Measurements from ENCODE around the gene GDE1. TPM values are rescaled to one million over a fixed set of nuclear protein-coding genes. Genes with fewer than 3 reads are reported as not detected.

Gene GDE1
- total RNA-seq, 1 experiment from 2014 or later = 48.6 TPM

- Mint-ChIP-seq H3K36me3 (ENCODE audit: insufficient read depth in 1 of 3, low read depth in 3 of 3) (peaks cover 0 to 18% (median 11%) of the 10 kb centered on the region in 3 experiments), H3K9me3 (peaks cover 4 to 11% of the 10 kb centered on the region in 2 experiments; a peak in 3 of 5 replicates), H3K4me3 (no peak overlapping the region), H3K4me1 (peaks cover 12 to 22% of the 10 kb centered on the region in 2 experiments), H3K27ac (no peak overlapping the region; a peak in 1 of 7 replicates), H3K27me3 (ENCODE audit: low read depth) (peaks cover 3% of the 10 kb centered on the region; the same call in 1 of the 2 replicates)
- no peak overlapping the region for H2AFZ ChIP-seq (ENCODE audit: low read length)
- no CpG with 5 or more reads among the region's 1 CpG for WGBS (ENCODE audit: extremely low coverage, insufficient read length, low lambda C conversion rate)
- H3K27me3 ChIP-seq (ENCODE audit: insufficient read depth, low read length) = no peaks in the 10 kb centered on the region
- no peak overlapping the region for H3K9ac ChIP-seq (ENCODE audit: extremely low read depth, insufficient read length, low read length)
- H2BK120ac ChIP-seq (ENCODE audit: low read depth, low read length, poor library complexity, severe bottlenecking) = no peak overlapping the region
- no peak for DNase-seq
- no peak overlapping the region for H3T11ph ChIP-seq (ENCODE audit: low read length)
- no peaks in the 10 kb centered on the region for H3K79me2 ChIP-seq (ENCODE audit: insufficient read depth, low read length)
- no peak overlapping the region for H4K91ac ChIP-seq (ENCODE audit: insufficient read length, low read depth, low read length)
- no peak overlapping the region for H3K56ac ChIP-seq (ENCODE audit: insufficient read length, low read depth, low read length)
- H4K5ac ChIP-seq (ENCODE audit: insufficient read length, low read depth, low read length) = no peak overlapping the region
- H3K79me1 ChIP-seq (ENCODE audit: insufficient read depth, low read depth, low read length, poor library complexity, severe bottlenecking) = no peaks in the 10 kb centered on the region
- no peak overlapping the region for H3K4me2 ChIP-seq (ENCODE audit: insufficient read depth, insufficient read length, low read length)
- H3K14ac ChIP-seq (ENCODE audit: insufficient read depth, low read length) = no peak overlapping the region
- no peak overlapping the region for H4K8ac ChIP-seq (replicated peaks; ENCODE audit: insufficient read length, low read depth, low read length)
- no peak overlapping the region for H3K23ac ChIP-seq (ENCODE audit: insufficient read length, low read depth, low read length)
- no peaks in the 10 kb centered on the region for H4K20me1 ChIP-seq (ENCODE audit: control insufficient read depth, insufficient read depth, insufficient read length)
- TF ChIP-seq CTCF (conservative IDR thresholded peaks at IDR 0.05) = no peak
- H3K18ac ChIP-seq (ENCODE audit: insufficient read length, low read depth, low read length) = no peak overlapping the region
- H2AK5ac ChIP-seq (ENCODE audit: insufficient read length, low read length) = no peak overlapping the region
- H3K23me2 ChIP-seq (ENCODE audit: insufficient read length, low read depth, low read length, poor library complexity, severe bottlenecking) = no peaks in the 10 kb centered on the region
- no peak overlapping the region for H2BK20ac ChIP-seq (ENCODE audit: low read depth, low read length, poor library complexity, severe bottlenecking)
- no peak overlapping the region for H2BK15ac ChIP-seq (ENCODE audit: low read depth, low read length)
- H2BK12ac ChIP-seq (ENCODE audit: insufficient read length, low read depth, low read length) = no peak overlapping the region
- no peak overlapping the region for H3K4ac ChIP-seq (ENCODE audit: low read depth, low read length)
- H3K27ac ChIP-seq (ENCODE audit: insufficient read length, low read depth, low read length) = no peak overlapping the region
- no peaks in the 10 kb centered on the region for H3K9me3 ChIP-seq (ENCODE audit: control insufficient read depth, low read depth, low read length)
- no peak overlapping the region for H2BK5ac ChIP-seq (ENCODE audit: insufficient read length, low read length)
- no peaks in the 10 kb centered on the region for H3K4me1 ChIP-seq (ENCODE audit: insufficient read depth, low read length)
Observed at GRCh38 chr16:19482291-19482690, 39.6 kb downstream of the GDE1 start.
